Measurements from ENCODE around the gene PLIN3.

Gene PLIN3

DNA sequence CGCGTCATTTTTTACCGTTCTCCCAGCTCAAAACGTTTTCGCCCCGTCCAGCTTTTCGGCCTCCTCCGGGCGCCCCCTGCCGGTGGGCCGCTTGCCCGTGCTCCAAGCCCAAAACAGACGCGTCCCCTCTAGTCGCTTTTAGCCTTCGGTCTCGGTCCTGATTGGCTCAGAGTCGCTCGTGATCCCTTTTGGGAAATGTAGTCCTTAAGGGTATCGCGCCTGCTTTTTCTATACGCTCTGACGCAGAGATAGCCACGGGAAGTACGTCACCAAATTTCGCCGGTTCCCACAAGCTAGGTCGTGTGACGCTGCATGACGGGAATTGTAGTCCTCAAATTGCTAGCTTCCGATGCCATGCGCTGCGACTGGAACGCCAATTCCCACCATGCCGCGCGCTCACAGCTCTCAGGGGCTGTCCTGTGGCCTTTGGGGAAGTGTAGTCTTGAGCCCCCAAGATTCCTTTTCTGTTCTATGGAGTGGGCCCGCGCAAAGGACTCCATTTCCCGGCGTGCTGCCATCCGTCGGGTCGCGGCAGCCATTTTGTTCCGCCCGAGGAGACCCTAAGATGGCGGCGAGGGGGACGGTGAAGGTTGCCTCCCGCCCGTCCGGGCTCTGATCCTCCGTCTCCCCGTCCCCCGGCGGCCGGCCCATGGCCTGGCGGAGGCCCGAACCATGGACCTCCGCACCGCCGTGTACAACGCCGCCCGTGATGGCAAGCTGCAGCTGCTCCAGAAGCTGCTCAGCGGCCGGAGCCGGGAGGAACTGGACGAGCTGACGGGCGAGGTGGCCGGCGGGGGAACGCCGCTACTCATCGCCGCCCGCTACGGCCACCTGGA is 76.1 kb downstream of the PLIN3 start, which contains the start of gene FEM1A:
Gene FEM1A, plus strand, starts transcription at position 552 of the 836 bp plus-strand sequence. Its CDS starts 121 bp downstream, at position 673.
- Histone ChIP-seq H3K36me3 (replicated peaks; ENCODE audit: low read depth, low read length) (peaks cover 22% of the 10 kb centered on the region), H4K20me1 (ENCODE audit: insufficient read depth, low read length) (no peaks in the 10 kb centered on the region), H3K9ac (ENCODE audit: low read length) (peak within 1 kb of the TSS; percentile 85), H2AFZ (ENCODE audit: low read depth, low read length) (peak within 1 kb of the TSS; percentile 58; the same call in 1 of the 2 replicates), H3K4me2 (ENCODE audit: low read length) (peak within 1 kb of the TSS; percentile 84), H3K27me3 (ENCODE audit: low read depth, low read length) (no peaks in the 10 kb centered on the region), H3K27ac (ENCODE audit: low read length) (peak within 1 kb of the TSS; percentile 61), H3K79me2 (ENCODE audit: low read length) (peaks cover 47% of the 10 kb centered on the region), H3K9me3 (ENCODE audit: insufficient read depth, low read length) (no peaks in the 10 kb centered on the region), H3K4me3 (ENCODE audit: low read length) (peak within 1 kb of the TSS; percentile 90), H3K4me1 (ENCODE audit: low read length) (peaks cover 7% of the 10 kb centered on the region)
- TF ChIP-seq EZH2phosphoT487 (IDR thresholded peaks at IDR 0.05; ENCODE audit: low read depth) (no peak), CTCF (IDR thresholded peaks at IDR 0.05; ENCODE audit: low read depth, low read length) (peak; percentile 98)

Measured in OCI-LY3 (cell line).